Inferior parietal cortex (tissue), 1 donor: ENCODE data around the gene PCDHA2.
A peak's percentile ranks its signal among the peaks of the same experiment; 100 is the strongest.
"Not testable (repeated sequence)": the region's sequence is repeated elsewhere in the genome, so short reads cannot be mapped to it uniquely, and the experiment has no call there.

Experiments
- DNase-seq: peaks from one replicate; pipeline ENCODE4 v3.0.0-alpha.2; 2016; ENCODE audit errors: extremely low spot score

Gene PCDHA2

GRCh38 chr5:140821375-140822280, 27.0 kb downstream of the PCDHA2 start, which contains the start of gene PCDHA5:
PCDHA5 (plus strand) TSS chr5:140821613.
- DNase-seq = peak; percentile 54

- no peak for DNase-seq
Measured at GRCh38 chr5:140822281-140822629, 27.6 kb downstream of the PCDHA2 start.

GRCh38 chr5:140822969-140823368, 28.3 kb downstream of the PCDHA2 start:
- DNase-seq = not testable (repeated sequence)

GRCh38 chr5:140823475-140823874, 28.8 kb downstream of the PCDHA2 start:
- DNase-seq = no peak

GRCh38 chr5:140827704-140828361, 33.2 kb downstream of the PCDHA2 start, which contains the start of gene PCDHA6:
PCDHA6 (plus strand) TSS chr5:140827960; CDS start chr5:140828092, 132 bp downstream.
- DNase-seq = peak; percentile 15

- no peak for DNase-seq
Measured at GRCh38 chr5:140828362-140828737, 33.7 kb downstream of the PCDHA2 start.

GRCh38 chr5:140829511-140830501, 35.2 kb downstream of the PCDHA2 start:
- DNase-seq = not testable (repeated sequence)

- DNase-seq = peak; percentile 30
Measured at GRCh38 chr5:140833993-140834392, 39.3 kb downstream of the PCDHA2 start, which contains the start of gene PCDHA7. PCDHA7 (plus strand) TSS chr5:140834269; CDS start chr5:140834384, 115 bp downstream.

- not testable (repeated sequence) for DNase-seq
Measured at GRCh38 chr5:140834439-140835008, 39.9 kb downstream of the PCDHA2 start.

GRCh38 chr5:140835622-140836510, 41.2 kb downstream of the PCDHA2 start:
- DNase-seq = no peak

- peak; percentile 64 for DNase-seq
Measured at GRCh38 chr5:140840978-140841962, 46.6 kb downstream of the PCDHA2 start, which contains the start of gene PCDHA8. PCDHA8 (plus strand) TSS chr5:140841187; CDS start chr5:140841322, 135 bp downstream.

GRCh38 chr5:140842798-140843733, 48.4 kb downstream of the PCDHA2 start:
- no peak for DNase-seq
